HL-60 (cell line): ENCODE results near the gene DAAM1.

Experiments
- DNase-seq, 2 experiments: peaks; one replicate each; pipeline ENCODE4 v3.0.0-alpha.2; 2010 to 2020; ENCODE audit warnings: low read depth in 1 of 2, low spot score in 1 of 2
- H3K27ac ChIP-seq: fragments of 250-450 bp; sonication (Bioruptor Pico); replicated peaks from 2 replicates; pipeline ENCODE4 v1.5.1; 2020; ENCODE audit warnings: mild to moderate bottlenecking, moderate library complexity
- H3K27me3 ChIP-seq: fragments of 250-450 bp; sonication (Bioruptor Pico); 2 replicates; pipeline ENCODE4 v1.5.1; 2021; ENCODE audit warnings: mild to moderate bottlenecking, moderate library complexity; ENCODE audit not compliant: insufficient read depth, poor library complexity, severe bottlenecking
- H3K4me3 ChIP-seq: replicated peaks from 2 replicates; pipeline ENCODE4 v1.5.1; 2011; ENCODE audit warnings: mild to moderate bottlenecking, control low read depth, low read length; ENCODE audit not compliant: insufficient read depth
- GABPA ChIP-seq: IDR thresholded peaks from 2 replicates; pipeline ENCODE4 v1.6.1; 2012; ENCODE audit warnings: low read depth
- POLR2AphosphoS5 ChIP-seq: IDR thresholded peaks from 2 replicates; pipeline ENCODE4 v1.6.1; 2012; ENCODE audit warnings: low read depth
- SPI1 ChIP-seq: IDR thresholded peaks from 2 replicates; pipeline ENCODE4 v1.6.1; 2012; ENCODE audit warnings: low read depth, mild to moderate bottlenecking, borderline replicate concordance
- TF ChIP-seq, protein P1 (sequence below): IDR thresholded peaks from one replicate; pipeline ENCODE4 v1.5.1; 2011; ENCODE audit warnings: low read length, control low read depth, inconsistent platforms; ENCODE audit not compliant: insufficient read depth
- TF ChIP-seq, protein P2 (sequence below): IDR thresholded peaks from 2 replicates; pipeline ENCODE4 v1.6.1; 2012; ENCODE audit warnings: low read depth; ENCODE audit not compliant: insufficient replicate concordance

DAAM1 gene

DNA sequence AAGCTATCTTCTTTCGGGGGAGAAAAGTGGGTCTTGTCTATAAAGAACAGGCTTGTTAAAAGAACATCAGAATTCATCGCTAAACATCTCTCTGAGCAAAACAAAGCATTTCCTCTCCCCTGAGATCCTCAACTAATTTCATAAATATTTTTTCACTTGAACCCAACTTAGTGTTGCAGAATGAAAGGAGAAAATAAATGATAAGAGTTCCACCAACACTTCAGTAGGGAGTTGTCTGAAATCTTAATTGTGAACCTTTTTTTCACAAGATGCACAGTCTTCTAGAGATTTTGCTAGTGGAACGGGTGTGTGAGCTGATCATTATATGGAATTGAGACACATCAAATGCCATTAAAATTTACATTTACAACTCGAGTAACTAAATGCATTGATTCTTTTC lies 1.3 kb upstream of the DAAM1 start:
- Histone ChIP-seq H3K4me3 (no peak overlapping the region), H3K27ac (no peak overlapping the region; the same call in 1 of the 2 replicates), H3K27me3 (no peaks in the 10 kb centered on the region)
- TF ChIP-seq SPI1 (no peak), GABPA (no peak), POLR2AphosphoS5 (no peak)
- TF ChIP-seq, protein P1, sequence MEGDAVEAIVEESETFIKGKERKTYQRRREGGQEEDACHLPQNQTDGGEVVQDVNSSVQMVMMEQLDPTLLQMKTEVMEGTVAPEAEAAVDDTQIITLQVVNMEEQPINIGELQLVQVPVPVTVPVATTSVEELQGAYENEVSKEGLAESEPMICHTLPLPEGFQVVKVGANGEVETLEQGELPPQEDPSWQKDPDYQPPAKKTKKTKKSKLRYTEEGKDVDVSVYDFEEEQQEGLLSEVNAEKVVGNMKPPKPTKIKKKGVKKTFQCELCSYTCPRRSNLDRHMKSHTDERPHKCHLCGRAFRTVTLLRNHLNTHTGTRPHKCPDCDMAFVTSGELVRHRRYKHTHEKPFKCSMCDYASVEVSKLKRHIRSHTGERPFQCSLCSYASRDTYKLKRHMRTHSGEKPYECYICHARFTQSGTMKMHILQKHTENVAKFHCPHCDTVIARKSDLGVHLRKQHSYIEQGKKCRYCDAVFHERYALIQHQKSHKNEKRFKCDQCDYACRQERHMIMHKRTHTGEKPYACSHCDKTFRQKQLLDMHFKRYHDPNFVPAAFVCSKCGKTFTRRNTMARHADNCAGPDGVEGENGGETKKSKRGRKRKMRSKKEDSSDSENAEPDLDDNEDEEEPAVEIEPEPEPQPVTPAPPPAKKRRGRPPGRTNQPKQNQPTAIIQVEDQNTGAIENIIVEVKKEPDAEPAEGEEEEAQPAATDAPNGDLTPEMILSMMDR: no peak
- TF ChIP-seq, protein P2, sequence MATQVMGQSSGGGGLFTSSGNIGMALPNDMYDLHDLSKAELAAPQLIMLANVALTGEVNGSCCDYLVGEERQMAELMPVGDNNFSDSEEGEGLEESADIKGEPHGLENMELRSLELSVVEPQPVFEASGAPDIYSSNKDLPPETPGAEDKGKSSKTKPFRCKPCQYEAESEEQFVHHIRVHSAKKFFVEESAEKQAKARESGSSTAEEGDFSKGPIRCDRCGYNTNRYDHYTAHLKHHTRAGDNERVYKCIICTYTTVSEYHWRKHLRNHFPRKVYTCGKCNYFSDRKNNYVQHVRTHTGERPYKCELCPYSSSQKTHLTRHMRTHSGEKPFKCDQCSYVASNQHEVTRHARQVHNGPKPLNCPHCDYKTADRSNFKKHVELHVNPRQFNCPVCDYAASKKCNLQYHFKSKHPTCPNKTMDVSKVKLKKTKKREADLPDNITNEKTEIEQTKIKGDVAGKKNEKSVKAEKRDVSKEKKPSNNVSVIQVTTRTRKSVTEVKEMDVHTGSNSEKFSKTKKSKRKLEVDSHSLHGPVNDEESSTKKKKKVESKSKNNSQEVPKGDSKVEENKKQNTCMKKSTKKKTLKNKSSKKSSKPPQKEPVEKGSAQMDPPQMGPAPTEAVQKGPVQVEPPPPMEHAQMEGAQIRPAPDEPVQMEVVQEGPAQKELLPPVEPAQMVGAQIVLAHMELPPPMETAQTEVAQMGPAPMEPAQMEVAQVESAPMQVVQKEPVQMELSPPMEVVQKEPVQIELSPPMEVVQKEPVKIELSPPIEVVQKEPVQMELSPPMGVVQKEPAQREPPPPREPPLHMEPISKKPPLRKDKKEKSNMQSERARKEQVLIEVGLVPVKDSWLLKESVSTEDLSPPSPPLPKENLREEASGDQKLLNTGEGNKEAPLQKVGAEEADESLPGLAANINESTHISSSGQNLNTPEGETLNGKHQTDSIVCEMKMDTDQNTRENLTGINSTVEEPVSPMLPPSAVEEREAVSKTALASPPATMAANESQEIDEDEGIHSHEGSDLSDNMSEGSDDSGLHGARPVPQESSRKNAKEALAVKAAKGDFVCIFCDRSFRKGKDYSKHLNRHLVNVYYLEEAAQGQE: no peak
- no peak for DNase-seq

DNA sequence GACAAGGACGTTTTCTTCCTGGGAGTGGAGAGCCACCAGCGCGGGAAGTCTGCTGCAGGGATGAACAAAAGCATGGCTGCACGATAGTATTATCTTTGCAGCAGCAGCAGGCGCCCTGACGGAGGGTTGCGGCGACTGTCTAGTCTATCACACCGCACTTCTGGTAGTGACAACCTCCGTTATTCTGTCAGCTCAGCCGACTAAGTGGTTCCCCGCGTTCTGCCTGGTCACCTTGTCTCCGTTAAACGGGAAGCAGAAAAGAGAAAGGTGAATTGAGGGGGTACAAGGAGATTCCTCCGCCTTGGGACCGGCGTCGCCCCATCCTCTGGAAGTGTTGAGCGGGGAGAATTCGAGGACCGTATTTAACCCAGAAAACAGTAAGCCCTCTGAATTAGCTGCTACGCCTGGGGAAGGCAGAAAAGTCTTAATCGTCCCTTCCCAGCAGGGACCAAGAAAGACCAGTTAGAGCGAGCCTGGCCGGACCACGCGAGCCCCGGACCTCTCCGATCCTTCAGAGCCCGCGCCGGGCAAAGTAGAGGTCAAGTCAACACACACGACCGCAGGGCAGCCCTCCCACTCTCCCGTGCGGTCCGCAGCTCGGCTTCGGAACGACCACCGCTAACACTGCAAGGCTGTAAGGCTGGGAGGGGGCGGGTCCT lies 536 bp upstream of the DAAM1 start:
- H3K27me3 ChIP-seq: no peaks in the 10 kb centered on the region
- peak overlapping the region; percentile 74 for H3K27ac ChIP-seq
- peak in 1 of 2 experiments; percentile 65 for DNase-seq
- TF ChIP-seq GABPA (no peak; the same call in 1 of the 2 replicates), SPI1 (no peak), POLR2AphosphoS5 (peak; percentile 12; the same call in 1 of the 2 replicates)
- TF ChIP-seq, protein P2: peak; percentile 10
- TF ChIP-seq, protein P1: no peak
- peak overlapping the region; percentile 95 for H3K4me3 ChIP-seq

DNA sequence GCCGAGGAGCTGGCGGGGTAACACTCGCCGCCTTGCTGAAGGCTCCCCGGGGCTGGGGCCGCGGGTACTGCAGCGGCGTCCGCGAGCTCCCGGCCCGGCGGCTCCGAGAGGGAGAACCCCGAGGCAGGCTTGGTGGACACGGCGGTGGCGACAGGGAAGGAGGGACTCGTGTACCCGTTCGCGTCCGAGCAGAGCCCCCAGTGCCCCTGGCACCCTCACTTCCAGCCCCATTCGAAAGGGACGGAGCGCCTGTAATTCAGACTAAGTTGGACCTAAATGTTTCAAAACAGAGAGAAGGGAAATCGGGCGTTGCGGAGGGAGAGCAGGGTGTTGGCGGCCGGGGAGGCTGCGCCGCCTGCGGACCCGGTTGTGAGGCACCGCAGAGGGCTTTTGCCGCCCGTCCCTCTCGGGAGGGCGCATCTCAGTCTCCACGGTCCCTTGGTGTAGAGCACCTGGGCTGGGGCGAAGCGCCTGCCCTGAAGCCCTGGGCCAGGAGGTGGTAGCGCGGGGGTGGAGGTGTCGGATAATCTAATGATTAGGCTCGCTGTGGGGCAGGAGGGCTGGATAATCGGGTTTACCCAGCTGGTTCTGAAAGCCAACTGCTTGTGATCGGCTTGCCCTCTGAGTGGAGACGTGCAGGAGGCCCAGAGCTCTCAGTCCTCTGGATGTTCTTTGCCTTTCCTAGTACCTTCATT lies 771 bp downstream of the DAAM1 start:
- TF ChIP-seq, protein P2: no peak
- TF ChIP-seq GABPA (no peak), POLR2AphosphoS5 (no peak), SPI1 (no peak)
- DNase-seq: peak in 1 of 2 experiments; percentile 31
- H3K27ac ChIP-seq: peak overlapping the region; percentile 82

More for the DNA sequence above, 771 bp downstream of the DAAM1 start:
- Histone ChIP-seq H3K4me3 (peak overlapping the region; percentile 95), H3K27me3 (no peaks in the 10 kb centered on the region)
